HPDE6-E6E7 (cell line): ENCODE data around the gene SRSF9.
A peak's percentile ranks its signal among the peaks of the same experiment; 100 is the strongest.
"Not testable (repeated sequence)": the region's sequence is repeated elsewhere in the genome, so short reads cannot be mapped to it uniquely, and the experiment has no call there.

Source experiments
- DNase-seq: peaks from one replicate; pipeline ENCODE4 v3.0.0; 2011; ENCODE audit warnings: missing footprints; ENCODE audit errors: extremely low spot score

The SRSF9 gene, protein sequence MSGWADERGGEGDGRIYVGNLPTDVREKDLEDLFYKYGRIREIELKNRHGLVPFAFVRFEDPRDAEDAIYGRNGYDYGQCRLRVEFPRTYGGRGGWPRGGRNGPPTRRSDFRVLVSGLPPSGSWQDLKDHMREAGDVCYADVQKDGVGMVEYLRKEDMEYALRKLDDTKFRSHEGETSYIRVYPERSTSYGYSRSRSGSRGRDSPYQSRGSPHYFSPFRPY

DNA sequence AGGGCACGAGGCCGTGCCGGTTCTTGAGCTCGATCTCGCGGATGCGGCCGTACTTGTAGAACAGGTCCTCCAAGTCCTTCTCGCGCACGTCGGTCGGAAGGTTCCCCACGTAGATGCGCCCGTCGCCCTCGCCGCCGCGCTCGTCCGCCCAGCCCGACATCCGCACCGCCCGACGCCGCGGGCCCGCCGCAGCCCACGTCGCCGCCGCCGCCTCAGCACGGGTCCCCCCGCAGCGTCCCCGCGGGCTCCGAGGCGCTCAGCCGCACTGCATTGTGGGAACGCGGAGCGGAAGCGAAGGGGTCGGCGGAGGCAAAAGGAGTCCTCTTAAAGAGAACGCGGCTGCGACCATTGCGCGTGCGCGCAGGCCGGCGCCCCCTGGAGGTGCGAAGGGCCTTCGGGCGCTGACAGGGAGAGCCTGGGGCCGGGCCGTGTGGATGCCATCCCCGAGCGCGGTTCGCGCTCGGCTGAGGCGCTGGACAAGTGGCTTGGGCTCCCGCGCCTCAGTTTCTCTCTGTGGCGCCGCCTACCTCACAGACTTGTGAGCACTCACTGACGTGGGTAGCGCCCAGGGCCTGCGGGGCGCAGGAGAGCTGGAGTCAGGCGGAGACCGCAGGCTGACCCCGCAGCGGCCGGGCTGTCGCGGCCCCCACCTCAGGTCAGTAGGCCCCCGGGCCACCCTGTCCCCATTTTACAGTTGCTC lies at the start of gene SRSF9:
Gene SRSF9, minus strand, starts transcription at position 299 of the 700 bp plus-strand sequence. Its CDS starts 139 bp downstream, at position 160.
- peak; percentile 95 for DNase-seq

DNA sequence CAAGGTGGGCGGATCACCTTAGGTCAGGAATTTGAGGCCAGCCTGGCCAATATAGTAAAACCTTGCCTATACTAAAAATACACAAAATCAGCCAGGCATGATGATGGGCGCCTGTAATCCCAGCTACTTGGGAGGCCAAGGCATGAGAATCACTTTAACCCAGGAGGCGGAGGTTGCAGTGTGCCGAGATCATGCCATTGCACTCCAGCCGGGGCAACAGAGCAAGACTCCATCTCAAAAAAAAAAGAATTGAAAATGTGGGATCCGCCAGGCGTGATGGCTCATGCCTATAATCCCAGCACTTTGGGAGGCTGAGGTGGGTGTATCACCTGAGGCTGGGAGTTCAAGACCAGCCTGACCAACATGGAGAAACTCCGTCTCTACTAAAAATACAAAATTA lies 49.8 kb upstream of the SRSF9 start:
- not testable (repeated sequence) for DNase-seq

DNA sequence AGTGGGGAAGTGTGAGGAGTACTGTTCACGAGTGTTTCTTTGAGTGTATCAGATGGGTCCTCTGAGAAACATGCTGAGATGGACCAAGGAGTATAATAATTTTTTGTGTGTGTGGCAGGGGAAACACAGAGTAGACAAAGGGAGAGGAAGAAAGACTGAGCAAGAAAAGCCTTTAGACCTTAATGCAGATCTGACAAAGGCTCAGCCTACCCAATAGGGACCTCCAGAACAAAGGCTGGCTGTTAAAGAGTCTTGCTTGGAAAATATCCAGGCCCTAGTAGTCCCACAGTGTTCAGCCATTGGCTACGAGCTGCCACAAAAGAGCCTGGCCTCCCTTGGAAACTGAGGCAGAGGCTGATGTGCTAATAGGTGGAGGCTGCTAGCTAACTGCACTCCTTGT lies 45.9 kb upstream of the SRSF9 start:
- no peak for DNase-seq

DNA sequence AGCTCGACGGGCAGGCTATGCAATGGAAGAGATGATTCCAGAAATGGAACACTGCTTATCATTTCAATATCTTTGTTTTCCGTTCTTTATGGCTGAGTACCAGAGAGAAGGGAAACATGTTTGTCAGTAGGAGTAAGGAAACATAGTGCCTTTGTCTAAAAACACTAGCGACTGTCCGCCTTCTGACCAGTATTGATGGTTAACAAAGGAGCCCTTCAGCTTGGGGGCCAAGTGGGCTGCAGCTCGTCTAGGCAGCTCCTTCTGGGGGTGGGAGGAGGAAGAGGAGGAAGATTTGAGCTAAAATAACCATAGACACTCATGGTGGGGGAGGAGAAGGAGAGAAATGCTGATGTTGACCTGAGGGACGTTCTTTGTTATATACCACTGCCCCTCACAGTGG lies 44.5 kb upstream of the SRSF9 start:
- no peak for DNase-seq

DNA sequence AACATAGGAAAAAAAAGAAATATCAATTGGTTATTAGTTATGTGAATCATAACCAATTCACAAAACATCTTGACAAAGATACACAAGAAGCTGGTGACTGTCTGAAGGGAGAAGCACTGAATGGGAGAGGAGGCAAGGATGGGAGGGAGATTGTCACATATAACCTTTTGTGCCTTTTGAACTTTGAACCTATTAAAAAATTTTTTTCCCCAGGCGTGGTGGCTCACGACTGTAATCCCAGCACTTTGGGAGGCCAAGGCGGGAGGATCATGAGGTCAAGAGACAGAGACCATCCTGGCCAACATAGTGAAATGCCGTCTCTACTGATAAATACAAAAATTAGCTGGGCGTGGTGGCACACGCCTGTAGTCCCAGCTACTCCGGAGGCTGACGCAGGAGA lies 39.0 kb upstream of the SRSF9 start:
- no peak for DNase-seq

DNA sequence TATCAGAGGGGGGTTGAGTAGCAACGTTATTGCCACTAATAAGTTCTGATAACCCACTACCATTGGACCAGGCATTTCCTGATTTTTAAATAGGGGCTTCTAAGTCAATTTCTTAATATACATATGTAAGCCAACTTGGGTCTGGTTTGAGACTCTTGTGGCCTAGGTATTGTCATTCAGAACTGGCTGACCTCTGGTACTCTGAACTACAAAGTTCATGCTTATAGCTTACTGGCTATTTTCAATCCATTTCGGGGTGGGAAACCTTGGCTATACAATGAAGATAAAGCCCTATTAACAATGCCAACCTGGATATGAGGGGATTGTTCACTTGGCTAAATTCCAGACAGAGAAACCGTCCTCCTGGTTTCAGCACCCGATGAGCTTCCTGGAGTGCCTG lies 35.0 kb upstream of the SRSF9 start:
- no peak for DNase-seq

DNA sequence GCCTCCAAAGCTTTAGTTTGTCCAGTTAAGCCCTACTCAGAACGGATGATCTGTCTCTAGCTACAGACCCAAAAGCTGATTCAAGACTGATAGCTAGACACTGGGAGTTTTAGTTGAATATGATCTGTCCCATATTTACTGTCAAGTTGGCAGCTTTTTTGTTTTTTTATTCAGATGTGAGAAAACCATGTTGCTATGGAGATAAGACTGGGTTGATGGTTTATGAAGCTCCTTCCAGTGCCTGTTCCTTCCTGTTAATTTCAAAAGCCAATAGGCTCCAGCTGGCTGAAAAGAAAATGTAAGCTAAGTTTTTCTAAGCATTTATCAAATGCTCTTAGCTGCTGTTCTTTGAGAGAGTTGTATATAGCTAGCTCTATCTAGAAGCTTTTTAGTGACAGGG lies 31.0 kb upstream of the SRSF9 start:
- DNase-seq, result no peak

DNA sequence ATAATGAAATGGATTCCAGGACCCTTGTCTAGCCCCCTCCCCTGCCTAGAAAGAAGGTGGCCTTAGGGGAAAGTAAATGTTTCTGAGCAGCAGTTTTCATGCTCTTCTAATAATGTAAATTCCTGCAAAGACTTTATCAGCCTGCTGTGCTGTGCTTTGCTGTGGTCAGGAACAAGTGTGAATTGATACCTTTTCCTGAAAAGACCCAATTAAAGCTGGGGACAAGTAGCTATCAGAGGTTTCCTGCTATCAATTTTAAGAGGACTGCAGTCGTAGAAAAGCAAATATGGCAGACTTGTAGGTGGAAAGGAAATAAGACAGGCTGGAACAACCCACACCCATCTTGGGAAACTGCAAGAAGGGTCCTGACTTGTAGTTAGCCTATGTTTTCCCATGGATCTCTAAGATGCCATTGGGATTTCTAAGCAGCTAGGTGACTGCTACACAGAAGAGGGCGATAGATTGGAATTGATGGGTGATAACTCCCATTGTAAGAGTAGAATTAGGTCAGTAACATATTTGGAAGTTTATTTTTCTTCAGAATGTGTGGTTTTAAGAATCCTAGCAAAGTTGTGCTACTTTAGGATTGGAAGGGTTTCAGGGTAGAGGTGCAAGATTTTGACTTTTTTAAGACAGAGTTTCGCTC lies 29.4 kb upstream of the SRSF9 start:
- no peak for DNase-seq

DNA sequence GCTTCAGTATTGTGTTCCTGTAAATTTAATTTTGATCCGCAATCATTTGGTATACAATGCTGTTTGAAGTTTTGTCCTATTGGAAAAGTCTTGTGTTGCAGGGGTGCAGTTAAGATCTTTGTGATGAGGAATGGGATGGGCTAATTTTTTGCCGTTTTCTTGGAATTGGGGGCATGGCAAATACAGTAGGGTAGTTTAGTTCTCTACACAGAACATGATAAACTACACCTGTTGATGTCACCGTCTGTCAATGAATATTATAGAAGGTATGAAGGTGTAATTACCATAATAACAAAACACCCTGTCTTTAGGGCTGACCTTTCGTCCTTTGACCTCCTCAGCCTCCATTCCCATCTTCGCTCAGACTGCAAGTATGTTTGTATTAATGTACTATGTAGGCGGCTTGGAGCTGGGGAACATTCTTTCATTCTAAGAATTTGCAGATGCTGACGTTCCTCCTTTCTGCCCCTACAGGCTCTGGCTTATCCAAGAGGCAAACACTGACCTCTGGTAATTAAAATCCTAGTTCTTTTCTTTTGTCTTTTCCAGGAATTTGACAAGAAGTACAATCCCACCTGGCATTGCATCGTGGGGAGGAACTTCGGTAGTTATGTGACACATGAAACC lies 28.1 kb upstream of the SRSF9 start:
- no peak for DNase-seq

DNA sequence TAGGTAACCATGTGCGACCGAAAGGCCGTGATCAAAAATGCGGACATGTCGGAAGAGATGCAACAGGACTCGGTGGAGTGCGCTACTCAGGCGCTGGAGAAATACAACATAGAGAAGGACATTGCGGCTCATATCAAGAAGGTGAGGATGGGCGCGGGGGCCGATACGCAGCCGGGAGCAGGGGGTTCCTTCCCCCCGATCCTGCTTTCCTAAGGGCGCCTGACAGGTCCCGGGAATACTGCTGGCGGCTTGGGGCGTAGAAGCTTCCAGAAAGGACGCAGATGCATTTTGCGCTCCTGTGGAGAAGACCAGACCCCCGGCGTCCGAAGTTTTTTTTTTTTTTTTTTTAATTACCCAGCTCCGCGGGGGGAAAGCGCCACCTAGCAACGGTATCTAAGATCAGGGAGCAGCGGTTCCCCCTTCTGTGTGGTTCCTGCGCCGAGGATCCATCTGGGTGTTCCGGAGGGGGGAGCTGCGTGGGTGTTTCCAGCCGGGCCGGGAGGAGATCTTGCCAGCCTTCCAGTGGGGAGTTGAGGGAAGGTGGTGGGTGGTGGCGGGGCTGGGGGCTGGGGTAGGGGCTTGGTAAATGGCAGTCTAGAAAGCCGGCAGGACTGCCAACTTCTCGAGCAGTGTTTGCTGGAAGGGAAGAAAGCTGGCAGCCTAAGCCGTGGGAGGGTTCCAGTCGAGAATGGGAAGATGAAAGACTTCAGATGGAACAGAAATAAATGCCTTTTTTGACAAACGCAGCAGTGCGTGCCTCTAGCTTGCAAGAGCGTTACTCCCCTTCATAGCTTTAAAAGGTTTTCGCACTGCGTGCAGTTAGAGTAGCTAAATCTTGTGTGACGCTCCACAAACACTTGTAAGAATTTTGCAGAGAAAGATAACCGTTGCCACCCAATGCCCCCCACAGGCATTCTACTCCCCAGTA lies 27.1 kb upstream of the SRSF9 start:
- peak; percentile 49 for DNase-seq

DNA sequence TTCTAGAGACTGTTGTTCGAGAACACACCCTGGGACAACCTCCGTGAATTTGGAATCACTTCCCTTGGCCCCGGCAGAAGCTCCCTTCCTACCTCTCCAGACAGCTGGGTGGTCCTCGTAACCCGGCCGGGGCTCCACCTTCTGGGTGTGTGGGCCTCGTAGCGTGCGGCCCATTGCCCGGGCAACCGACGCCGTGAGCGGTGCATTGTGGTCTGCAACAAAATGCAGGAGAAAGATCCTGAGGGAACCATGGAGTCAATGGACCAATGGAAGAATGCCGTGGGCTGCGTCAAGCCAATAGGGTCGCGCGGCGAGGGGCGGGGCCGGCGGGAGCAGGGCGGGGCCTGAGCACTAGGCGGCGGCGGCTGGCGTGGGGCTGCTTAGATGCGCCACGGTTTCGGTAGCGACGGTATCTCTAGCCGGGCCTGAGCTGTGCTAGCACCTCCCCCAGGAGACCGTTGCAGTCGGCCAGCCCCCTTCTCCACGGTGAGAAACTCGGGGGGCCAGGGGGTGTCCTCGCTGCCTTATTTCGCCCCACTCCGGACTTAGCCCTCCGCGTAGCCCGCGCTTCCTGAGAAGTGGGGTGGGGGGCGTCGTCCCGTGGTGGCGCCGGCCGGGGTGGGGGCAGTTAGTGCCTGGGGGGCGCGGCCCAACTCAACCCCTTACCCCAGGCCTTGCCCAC lies 26.3 kb upstream of the SRSF9 start, which contains the start of gene DYNLL1:
Gene DYNLL1, plus strand, starts transcription at position 383 of the 682 bp plus-strand sequence. CDS start 309 bp downstream, outside the sequence.
- DNase-seq, result peak; percentile 95

DNA sequence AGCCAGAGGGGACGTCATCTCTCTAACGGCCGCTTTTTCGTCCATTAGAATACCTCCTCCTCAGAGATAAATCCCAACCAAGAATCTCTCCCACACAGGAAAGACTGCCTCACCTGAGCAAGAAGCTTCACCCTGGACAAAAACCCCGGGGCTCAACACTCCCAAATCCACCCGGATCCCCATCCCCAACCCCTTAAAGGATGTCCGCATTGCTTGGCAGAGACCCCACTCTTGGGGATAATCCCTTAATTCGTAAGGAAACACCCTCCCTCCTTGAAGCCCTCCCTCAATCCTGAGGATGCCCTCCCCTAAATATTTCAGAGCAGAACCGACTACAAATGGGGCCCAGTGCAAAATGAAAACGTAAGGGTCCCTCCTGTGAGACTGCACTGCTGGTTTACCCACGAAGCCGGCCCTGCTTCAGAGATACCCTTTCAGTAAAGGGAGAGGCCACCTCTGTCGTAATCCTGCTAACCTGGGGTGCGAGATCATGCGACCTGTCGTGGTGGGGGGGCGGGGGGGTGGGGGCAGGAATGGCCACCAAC lies 25.7 kb upstream of the SRSF9 start:
- no peak for DNase-seq

DNA sequence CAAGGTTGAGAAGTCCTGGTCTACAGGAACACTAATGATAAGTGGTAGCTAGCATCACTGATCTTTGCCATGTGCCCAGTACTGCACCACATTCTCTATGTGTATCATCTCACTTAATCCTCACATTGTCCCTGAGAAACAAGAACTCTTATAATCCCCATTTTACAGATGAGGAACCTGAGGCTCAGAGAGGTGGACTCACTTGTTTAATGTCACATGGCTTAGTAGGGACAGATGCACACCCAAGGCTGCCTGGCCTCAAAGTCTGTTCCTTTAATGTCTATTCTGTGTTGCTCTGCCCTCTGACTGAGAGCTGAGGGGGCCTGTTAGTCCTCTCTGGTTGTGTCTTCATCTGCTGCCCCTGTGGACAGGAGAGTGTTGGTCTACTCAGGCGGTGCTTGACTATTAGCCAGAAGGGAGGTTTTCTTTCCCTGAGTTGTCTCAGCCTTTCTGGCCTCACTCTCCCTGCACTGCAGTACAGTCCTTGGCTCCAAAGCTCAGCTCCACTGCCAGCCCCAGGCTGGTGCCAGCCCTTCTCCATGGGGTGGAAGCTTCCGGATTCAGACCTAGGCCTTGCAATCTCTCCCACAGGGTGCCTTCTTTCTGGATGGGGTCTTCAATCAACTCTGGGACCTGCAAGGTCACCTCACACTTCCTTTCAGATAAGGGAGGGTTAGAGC lies 21.4 kb upstream of the SRSF9 start:
- DNase-seq, result no peak

DNA sequence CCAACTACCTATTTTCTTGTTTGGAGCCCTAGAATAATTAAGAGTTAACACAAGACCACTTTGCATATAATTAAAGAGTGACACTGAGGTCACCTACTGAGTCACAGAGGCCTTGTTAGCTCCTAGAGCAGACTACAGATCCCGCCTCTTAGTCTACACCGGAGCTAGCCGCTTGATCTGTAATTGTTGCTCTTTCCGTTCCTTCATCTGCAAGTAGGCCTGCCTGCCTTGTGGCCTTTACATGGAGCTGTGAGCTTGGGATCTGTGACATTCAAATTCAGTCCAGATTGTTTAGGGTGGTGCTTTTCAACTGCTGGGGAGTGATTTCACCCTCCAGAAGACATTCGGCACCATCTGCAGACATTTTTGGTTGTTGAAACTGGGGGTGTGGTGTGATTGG lies 20.8 kb upstream of the SRSF9 start:
- DNase-seq, result no peak

DNA sequence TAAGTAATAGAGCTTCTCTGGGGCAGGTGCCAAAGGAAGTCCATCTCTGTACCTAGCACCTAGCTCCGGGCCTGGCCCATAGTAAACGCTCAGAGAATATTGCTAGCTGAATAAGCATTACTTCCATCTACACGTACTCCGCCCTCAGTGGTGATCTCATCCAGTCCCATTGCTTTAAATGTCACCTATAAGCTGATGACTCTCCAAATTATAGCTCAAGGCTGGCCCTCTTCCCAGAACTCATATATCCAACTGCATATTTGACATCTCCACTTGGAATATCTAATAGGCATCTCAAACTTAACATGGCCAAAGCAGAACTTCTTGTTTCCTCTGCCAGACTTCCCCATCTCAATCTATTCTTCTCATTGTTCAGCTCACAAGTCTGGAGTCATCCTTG lies 19.5 kb upstream of the SRSF9 start:
- no peak for DNase-seq

DNA sequence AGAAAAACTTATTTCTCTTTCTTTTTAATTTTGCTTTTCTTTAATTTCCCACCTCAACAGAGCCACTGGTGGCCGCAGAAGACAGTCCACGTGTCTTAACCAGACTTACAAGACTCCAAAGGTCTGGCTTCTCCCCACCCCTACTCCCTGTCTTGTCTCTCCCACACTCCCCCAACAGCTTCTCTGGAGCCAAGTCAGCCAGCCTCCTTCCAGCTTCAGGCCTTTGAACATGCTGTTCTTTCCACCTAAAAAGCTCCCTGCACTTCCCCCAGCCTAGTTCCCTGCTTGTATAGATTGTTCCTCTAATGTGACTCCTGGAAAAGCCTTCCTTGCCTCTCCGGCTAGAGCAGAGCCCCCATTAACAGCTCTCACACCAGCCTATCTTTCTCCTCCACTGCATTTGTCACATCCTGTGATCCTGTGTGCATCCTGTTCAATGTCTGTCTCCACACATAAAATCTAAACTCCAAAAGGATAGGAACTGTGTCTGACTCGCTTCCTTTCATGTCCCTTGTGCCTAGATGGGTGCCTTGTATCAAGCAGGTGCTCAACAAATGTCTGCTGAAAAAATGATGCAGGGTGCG lies 18.6 kb upstream of the SRSF9 start:
- DNase-seq, result no peak

DNA sequence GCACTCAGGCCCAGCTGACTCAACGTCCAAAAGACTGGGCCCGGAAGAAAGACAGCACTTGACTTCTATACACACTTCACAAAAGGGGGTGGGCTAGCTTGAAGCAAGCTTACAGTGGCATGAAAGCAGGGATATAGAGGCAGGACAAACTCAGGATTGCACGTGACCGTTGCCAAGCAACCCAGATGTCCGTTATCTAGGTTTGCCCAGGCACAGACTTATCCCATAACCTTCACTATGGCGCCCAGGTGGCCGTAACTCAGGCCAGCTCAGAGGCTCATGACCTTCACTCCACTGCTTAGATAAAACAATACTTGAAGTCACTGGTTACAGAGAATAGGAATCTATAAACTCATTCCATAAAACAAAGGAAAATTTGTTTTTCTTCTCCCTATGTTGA lies 18.0 kb upstream of the SRSF9 start:
- not testable (repeated sequence) for DNase-seq

DNA sequence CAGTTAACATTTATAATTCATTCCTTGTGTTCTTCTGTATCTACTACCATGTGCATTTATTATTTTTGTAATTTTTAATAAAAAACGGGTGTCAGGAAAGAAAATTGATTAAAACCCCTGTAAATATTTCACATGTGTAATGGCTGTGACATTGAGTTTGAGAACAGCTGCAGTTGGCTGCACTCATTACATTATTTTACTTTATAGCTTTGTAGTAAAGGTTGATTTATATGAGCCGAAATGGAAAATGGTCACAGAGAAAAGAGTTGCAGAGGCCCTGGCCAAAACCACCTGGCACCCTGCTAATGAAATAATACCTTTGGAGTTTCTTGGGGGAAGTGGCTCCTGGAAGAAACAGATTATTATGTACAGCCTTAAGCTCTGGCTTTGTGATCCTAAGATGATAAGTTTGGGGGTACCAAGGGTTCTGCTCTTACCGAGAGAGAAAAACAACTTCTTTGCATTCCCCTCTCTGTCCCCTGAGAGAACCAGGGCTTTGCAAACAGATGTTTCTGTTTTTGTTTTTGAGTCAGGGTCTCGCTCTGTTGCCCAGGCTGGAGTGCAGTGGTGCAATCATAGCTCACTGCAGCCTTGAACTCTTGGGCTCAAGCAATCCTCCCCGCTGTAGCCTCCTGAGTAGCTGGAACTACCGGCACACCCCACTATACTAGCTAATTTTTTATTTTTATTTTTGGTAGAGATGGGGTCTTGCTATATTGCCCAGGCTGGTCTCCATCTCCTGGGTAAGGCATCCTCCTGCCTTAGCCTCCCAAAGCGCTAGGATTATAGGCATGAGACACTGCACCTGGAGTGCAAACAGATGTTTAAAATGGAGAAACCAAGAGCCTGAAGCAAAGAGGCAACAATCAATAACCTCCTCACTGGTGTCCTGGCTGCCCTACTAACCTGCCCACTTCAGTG lies 16.7 kb upstream of the SRSF9 start:
- no peak for DNase-seq
